Activated CD8-positive, alpha-beta memory T cell treated with anti-CD3 and anti-CD28 coated beads, Interleukin-2, amount 50 U/mL, for 1 hour (primary cell): ENCODE results near the gene CLCF1.

ENCODE experiments used
- DNase-seq: peaks from one replicate; pipeline ENCODE4 v3.0.0-alpha.2; 2020; ENCODE audit errors: extremely low read depth

CLCF1 gene

DNA sequence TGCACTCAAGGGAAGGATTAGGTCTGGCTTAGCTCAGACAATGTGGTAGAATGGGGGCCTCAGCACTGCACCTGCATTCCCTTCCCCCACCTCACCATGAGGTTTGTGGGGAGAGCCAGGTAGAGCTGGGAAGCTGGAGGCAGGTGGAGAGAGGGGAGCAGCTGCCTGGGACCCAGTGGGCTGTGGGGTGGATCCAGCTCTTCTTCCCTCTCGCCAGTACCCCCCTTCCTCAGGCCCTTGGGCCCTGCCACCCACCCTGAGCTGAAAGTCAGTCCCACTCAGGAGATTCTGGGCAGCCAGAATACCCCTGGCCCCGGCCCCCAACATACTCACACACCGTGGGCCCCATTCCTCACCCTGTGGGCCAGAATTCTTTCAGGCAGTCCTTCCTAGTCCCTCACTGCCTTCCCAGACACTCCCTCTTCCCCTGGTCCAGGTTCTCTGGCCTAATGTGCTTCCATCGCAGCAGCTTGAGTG is 17.0 kb downstream of the CLCF1 start:
- DNase-seq: no peak

DNA sequence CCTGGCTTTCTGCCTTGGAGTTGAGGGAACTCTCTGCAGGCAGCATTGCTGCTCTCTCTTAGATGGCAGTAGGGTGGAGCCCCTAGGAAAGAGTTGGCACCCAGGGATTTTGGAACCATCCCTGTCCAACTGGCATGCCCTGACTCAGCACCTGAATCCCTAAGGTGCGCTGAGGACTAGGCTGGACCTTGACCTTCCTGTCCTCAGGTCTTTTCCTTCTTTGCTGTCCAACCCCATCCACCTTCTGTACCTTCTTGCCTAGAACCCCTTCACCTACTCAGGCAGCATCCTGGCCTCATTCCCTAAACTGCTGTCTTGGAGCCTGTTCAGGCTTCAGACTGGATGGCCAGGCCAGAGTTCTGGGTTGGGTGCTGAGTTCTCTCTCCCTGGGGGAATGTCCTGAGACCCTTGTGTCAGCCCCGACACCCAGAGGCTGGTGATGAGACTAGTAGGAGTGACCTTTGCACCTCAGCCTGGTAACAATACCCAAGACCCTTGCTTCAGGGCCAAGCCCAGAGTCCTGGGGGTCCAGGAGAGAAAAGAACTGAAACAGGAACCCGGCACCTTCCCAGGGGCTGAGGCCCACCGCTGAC is 17.5 kb downstream of the CLCF1 start:
- DNase-seq: no peak

DNA sequence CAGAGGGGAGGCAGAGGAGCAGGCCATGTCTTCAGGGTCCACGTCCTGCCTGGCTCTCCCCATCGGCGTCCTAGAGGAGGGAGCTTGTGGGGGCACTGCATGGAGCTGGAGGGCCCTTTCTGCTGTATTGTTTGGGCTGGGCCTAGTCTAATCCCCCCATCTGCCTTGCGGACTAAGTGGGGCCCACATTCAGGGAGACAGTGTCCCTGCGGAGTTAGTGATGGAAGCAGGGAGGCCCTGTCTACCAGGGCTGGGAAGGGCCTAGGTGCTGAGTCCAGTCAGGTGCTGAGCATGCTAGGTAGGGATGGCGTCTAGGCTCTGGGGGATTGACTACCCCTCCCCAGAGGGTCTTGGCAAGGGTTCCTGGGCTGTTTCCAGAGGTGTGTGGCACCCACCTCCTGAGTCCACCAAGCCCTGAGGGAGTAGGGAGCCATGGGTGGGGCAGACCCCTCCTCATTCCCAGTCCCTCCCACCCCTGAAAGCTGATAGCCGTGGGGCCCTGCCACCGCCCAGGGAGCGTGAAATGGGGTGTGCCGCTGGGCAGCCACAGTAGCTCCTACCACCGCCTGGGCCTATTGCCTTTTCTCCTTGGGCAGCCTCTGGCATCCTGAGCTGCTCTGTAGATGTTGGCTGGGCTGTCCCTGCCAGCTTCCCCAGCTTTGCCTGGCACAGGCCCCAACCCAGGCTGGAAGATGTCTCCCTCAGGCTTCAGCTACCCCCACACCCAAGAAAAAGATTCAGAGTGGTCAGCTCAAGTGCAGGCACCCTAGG is 18.2 kb downstream of the CLCF1 start:
- DNase-seq: no peak

DNA sequence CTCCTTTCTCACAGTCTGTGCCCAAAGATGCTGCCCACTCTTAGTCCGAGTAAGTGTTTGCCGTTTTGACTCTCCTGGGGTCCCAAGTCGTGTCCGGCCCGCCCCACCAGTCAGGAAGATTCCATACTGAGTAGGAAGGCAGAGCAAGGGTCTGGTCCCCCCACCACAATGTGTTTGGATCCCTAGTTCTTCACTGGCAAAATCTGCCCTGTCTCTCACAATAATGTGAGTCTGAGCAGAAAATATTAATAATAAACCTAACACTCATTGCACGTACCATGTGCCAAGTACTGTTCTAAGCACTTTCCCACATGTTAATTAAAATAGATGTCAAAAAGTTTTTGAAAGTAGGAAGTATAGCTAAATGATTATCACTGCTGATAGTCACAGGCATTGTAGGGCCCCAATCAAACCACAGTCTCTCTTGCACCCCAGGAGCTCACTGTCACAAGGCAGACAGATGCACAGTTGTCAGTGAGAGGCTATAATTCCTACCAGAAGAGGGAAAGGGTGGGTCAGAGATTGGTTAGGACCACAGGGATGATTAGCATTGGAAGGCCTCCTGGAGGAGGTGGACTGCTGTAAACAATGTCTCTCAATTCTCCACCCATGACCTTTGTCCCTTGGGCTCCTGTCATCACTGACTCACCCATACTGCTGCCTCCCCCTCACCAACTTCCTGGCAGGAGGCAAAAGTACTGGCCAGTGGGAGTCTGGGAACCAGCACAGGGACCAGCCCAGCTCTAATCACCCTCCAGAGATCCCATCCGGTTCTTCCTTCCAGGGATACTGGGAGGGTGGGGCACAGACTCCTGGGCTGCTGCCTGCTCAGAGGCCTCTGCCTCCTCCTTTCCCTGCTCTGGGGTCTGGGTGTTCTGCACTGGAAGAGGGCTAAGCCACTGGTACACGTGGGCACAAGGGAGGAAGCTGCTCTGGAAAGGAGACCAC is 19.0 kb downstream of the CLCF1 start:
- DNase-seq: no peak

DNA sequence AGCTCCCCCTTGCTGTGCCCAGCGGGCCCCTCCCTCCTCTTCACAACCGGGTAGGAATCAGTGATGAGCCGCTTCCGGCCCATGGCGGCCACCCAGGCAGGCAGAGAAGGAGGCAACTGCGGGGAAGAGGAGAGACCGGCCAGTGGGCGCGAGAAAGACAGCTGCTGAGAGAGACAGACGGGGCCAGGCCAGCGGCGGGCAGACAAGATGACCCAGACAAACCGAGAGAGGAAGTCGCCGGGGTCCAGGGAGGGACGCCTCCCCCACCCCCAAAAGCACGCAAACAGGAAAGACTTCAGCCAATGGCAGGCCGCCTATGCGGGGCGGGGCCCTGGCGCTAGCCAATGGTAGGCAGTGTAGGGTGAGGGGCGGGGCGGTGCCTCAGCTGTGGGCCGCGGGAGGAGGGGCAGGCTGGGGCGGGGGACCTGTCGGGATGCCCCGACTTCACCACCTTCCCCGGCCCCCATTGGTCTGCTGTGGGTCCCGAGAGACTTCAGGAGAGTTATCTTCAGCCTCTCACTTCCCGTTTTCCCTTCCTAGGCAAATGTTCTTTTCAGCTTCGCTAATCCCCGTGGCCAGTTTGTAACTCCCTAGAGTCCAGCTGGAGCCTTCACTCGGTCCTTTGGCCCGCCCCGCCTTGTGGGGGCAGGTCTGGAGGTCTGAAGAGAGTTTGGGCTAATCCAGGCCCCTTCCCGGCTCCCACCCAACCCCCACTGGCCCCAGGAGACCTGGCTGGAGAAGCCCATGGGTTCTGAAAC is 19.9 kb downstream of the CLCF1 start, which contains the start of gene POLD4:
Gene POLD4, minus strand, starts transcription at position 230 of the 758 bp plus-strand sequence. Its CDS starts 147 bp downstream, at position 83.
- DNase-seq: peak; percentile 85

DNA sequence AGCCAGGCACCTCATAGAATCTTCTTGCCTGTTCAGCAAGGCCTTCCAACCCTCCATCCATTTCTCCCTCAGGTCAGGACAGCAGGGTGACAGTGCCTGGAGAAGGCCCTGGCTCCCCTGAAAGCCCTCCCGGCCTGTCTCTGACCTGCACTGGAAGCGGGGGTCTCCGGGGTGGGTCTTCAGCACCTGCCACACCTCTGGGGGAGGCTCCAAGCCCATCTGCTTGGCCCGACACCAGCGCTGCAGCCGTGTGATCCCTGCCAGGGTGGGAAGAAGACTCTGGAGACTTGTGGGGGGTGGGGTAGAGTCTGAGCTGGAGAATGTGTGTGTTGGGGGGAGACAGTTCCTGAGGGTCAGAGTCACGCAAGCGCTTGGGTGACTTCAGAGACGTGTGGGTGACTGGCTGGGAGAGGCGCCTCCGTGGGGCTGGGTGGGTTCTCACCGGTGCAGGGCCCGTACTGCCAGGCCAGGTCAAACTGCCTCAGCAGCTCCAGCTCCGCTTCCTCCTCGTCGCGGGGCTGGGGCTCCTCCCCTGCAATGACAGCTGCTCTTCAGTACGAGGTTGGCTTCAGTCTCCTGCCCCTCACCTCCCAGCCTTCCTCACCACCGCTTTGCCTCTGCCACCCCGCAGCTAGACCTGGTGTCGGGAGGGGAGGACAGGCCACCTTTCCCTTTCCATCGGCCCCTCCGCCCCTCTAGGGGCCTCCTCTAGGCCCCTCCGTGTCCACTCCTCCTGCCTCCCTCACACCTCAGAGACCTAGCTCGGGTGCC is 20.7 kb downstream of the CLCF1 start:
- DNase-seq: no peak

DNA sequence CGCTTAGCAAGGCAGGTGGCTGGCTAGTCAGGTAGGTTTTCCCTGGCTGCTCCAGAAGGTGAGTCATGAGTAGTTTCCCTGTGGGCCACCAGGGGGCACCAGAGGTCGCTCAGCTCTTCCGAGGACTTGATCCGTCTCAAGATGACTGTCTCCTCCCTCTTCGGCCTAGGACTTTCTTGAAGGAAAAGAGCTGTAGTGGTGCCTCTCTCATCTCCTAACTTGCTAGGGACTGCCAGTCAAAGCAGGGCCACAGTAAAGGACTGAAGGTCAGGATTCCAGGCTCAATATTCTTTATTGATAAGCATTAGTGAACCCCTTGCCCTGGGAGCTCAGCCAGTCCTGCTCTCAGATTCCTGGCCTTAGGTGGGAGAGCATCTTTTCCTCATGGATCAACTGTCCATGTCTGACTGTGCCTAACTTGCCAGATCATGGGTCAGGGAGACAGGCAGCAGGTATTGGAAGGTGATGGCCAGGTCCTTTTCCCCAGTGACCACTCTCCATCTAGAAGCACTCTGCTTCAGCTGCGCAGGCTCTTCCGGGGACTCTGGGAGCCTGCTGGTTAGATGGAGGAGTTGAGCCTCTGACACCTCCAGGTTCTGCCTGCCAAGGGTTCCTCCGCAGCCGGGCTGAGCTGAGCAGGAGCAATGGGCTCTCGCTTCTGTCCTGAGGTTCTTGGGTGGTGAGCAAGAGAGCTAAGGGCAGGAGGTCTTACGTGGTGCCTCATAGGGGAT is 22.0 kb downstream of the CLCF1 start:
- no peak for DNase-seq

DNA sequence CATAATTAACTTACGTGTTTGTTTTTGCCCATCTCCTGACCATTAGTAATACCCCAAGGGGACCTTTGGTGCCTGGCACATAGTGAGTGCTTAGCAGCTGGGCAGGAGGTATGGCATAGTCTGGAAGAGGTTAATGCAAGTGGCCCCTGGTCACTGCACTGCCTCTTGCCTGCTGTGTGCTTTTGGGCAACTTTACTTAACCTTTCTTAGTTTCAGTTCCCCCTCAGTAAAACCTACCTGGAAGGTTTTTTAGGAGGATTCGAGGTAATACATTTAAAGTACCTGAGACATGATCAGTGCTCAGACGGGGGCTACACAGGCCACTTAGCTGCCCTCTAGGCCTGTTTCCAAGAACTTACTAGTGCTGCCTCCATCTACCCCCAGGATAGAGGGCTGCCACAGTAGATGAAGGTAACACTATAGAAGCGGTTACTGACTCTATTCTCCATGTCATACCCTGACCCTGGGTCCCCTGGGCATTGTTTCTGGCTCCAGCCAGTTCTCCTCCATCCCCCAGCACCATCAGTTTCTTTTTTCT is 23.4 kb downstream of the CLCF1 start:
- no peak for DNase-seq

DNA sequence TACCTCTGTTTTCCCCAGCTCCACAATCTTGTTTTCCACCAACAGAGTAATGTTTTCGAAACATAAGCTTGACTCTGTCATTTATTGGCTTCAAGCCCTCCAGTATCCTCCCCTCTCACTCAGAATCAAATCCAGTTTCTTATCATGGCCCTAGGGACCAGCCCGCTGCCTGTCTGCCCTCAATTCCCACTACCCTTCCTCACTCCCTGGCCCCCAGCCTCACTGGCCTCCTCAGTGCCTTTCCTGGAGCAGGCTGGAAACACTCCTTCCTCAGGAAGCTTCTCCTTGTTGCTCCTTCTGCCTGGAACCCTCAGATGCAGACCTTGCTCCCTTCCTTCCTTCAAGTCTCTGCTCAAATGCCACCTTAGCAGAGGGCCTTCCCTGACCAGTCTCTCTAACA is 23.9 kb downstream of the CLCF1 start:
- DNase-seq: no peak

DNA sequence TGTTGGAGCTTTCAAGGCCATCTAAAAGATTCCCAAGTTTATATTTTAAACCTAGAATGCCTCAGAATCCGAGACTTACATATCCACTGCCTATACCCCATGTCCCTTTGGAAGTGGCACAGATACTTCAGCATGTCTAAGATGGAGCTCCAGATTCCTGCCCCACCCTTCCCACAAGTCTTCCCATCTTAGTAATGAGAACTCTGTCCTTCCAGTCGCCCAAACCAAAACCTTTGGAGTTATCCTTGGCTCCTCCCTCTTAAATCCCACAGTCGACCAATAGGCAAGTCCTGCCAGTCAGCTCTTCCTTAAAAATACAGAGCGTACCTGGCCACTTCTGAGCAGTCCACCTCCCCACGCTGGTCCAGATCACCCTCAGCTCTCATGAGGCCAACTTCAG is 24.4 kb downstream of the CLCF1 start:
- DNase-seq: no peak

DNA sequence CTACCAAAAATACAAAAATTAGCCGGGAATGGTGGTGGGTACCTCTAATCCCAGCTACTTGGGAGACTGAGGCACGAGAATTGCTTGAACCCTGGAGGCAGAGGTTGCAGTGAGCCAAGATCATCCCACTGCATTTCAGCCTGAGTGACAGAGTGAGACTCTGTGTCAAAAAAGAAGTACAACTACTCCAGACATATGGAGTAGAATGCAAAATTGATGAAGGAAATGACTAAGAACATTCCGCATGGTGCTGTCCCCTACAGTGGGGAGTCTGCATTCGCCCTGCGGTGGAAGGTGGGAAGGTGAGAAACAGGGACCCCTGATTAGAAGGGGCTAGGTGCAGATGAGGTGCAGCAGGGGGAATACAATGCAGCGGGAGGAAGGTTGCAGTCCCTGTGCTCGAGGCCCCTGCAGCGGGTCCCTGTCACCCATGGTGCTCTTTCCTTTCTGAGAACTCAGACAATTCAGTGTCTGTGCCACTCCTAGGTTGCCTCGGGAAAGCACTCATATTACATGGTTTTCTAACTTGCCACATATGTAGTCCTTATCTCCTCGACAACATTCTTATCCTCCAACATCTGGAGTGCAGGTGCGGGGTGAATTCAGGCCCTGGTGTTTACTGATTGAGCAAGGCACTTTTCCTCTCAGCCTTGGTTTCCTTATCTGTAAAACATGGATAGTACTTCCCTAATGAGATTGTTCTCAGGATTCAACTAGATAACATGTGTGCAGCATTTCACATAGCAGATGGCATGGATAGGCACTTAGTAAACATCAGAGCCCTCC is 25.2 kb downstream of the CLCF1 start:
- no peak for DNase-seq

DNA sequence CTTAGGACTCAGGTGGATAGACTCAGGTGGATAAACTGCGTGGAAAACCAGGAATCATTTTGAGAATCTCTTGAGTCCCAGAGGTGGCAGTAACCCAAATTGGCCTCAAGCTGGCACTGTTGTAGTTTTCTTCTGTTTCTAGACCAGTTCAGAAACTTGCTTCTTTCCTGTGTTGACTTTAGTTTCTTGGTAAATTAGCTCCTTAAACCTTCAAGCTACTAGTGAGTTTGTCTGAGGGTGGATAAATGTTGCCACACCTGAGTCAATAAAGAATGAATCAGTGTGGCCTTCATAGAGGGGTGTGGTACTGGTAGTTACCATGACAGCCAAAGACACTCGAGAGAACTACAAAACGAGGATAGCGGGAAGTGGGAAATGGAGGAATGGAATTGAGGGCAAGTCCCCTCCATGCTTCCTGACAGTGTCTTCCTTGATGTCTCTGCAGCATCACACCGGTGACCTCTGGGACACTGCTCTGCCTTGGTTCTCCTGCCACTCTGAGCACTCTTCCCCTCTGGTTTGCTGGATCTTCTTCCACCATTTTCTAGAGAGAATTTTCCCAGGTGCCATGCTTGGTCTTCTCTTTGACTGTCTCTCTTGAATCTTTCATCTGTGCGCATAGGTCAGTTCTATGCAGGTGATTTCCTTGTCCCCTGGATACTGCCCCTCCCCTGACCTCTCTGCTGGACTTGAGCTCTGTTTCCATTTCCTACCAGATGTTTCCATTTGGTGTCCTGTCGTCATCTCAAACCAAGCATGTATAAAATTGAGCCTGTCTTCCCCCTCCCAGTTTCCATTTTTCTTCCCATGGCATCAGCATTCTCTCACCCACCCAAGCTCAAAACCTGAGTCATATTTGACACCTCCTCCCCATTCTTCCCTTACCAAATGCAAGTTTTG is 27.2 kb downstream of the CLCF1 start:
- no peak for DNase-seq

DNA sequence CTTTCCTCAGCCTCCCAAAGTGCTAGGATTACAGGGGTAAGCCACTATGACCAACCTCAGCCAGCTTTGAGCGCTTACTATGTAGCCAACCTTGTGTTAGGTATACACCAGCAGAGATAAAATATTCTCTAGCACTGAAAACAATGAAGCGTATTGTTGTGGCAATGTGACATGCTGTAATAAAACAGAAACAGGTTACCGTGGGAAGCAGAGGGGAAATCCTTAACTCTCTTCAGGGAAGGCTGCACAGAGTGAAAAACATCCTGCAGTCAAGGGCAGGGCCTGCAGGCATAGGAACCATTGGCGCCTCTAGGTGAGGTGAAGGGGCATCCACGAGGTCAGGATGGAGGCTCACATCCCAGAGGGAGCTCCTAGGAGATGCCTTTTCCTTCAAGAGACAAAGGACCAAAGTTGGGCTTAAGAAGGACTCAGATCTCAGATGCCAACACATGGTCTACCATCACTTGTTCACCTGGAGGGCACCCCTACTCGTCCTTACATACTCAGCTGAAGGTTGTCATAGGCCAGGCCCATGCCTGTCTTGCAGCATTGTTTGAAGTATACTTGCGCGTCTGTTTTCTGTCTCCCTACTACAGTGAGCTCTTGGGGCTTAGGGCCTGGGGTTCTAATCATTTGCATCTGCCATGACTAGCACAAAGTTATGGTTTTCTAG is 28.0 kb downstream of the CLCF1 start:
- no peak for DNase-seq

DNA sequence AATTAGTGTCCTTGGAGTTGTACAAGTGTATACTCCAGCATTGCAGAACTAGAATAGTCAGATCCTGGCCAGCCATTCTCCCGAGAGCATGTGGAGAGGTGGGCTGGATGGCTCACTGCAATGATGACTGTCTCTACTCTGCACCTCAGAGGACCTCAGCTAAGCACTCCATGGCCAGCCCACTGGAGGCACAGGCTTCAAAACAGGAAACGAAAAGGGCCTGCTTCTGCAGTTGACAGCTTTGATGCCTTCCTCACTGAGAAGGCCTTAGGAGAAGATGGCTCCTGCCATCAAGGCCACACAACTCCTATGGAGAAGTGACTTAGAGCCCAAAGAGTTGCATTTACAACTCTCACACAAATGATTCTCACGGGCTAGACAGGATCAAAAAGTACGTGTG is 29.1 kb downstream of the CLCF1 start:
- no peak for DNase-seq

DNA sequence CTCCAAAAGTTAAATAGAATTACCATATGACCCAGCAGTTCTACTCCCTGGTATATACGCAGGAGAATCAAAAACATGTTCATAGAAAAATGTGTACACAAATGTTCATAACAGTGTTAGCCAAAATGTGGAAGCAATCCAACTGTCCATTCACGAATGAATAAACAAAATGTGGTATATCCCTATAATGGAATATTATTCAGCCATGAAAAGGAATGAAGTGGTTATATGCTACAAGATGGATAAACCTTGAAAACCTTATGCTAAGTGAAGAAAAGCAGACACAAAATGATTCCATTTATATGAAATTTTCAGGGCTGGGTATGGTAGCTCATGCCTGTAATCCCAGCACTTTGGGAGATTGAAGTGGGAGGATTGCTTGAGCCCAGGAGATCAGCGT is 36.1 kb downstream of the CLCF1 start:
- no peak for DNase-seq

DNA sequence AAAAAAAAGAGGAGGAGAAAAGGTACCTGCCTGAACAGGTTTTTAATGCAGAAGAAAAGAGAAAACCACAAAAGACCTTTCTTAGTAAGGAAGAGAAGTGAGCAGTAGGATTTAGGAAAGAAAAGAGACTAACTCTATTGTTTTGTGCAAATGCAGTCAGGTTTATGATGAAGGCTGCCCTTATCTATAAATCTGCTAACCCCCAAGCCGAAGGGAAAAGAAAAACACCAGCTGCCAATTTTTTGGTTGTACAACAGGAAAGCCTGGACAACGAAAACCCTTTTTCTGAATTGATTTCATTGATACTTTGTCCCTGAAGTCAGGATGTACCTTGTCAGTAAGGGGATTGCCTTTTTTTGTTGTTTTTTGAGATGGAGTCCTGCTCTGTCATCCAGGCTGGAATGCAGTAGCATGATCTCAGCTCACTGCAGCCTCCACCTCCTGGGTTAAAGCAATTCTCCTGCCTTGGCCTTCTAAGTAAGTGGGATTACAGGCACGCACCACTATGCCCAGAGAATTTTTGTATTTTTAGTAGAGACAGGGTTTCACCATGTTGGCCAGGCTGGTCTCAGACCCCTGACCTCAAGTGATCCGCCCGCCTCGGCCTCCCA is 41.2 kb downstream of the CLCF1 start:
- DNase-seq: no peak

DNA sequence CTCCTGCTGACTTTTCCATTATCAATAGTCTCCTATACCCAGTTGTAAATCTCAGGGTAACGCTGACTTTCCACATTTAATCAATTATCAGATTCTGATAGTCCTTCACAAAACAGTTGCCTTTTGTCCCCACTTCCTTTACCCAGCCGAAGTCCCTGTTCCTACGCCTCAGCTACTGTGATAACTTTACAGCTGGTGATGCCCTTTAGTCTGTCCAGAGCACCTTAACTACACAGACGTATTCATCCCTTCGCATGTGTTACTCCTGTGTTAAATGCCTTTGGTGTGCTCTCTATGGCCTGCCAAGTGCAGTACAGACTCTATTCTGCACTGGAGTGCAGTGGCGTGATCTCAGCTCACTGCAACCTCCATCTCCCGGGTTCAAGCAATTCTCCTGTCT is 49.9 kb downstream of the CLCF1 start:
- no peak for DNase-seq
